CD4-positive, alpha-beta T cell treated with Interleukin-1 beta for 1 hour (primary cell): ENCODE results near the gene REG1A.

Experiments
- DNase-seq, 2 donors: peaks; one replicate each; pipeline ENCODE4 v3.0.0-alpha.2; 2020 to 2022

REG1A gene

GRCh38 chr2:79128406-79128805 is 8.1 kb downstream of the REG1A start:
- no peak for DNase-seq

GRCh38 chr2:79129260-79129659 is 9.0 kb downstream of the REG1A start:
- DNase-seq, result no peak

- no peak for DNase-seq
Measured at GRCh38 chr2:79129804-79130203, 9.5 kb downstream of the REG1A start.

- DNase-seq, result no peak
Measured at GRCh38 chr2:79131687-79132086, 11.4 kb downstream of the REG1A start.

GRCh38 chr2:79138385-79138784 is 18.1 kb downstream of the REG1A start:
- DNase-seq, result no peak

GRCh38 chr2:79139423-79139822 is 19.1 kb downstream of the REG1A start:
- DNase-seq, result no peak

GRCh38 chr2:79155826-79156476 is 35.7 kb downstream of the REG1A start:
- no peak for DNase-seq

- no peak for DNase-seq
Measured at GRCh38 chr2:79159030-79159429, 38.7 kb downstream of the REG1A start.

GRCh38 chr2:79159653-79160052 is 39.4 kb downstream of the REG1A start, which contains the start of gene REG3A:
Gene REG3A, minus strand, starts transcription at chr2:79159753. Its CDS starts 348 bp downstream, at chr2:79159405.
- no peak for DNase-seq

GRCh38 chr2:79162132-79162531 is 41.8 kb downstream of the REG1A start:
- DNase-seq, result no peak

GRCh38 chr2:79162801-79163200 is 42.5 kb downstream of the REG1A start:
- DNase-seq, result no peak

GRCh38 chr2:79171348-79171958 is 51.2 kb downstream of the REG1A start:
- no peak for DNase-seq
